ENCODE measurements around the gene TEKT4. TPM values are rescaled to one million over a fixed set of nuclear protein-coding genes. Genes with fewer than 3 reads are reported as not detected.
"Not testable (repeated sequence)": the region's sequence is repeated elsewhere in the genome, so short reads cannot be mapped to it uniquely, and the experiment has no call there.

Gene TEKT4
- total and polyA plus RNA-seq, 2 of the 13 experiments (the other 11 are each of a cell fraction or from before 2014, with no cell fraction given): not detected

- no TSS peak for BruUV-seq (replicated peaks)
- ChIA-PET CTCF (ENCODE audit: low intra/inter-chr PET ratio, low total read pairs) (no interaction called here), POLR2A (no interaction called here)
- no peaks in the 10 kb centered on the region for H3K36me3 ChIP-seq (replicated peaks in 1 of 2; ENCODE audit: control insufficient read depth in 1 of 2, insufficient read depth in 2 of 2, low read length in 2 of 2)
- intact Hi-C loops (cut with micrococcal nuclease; ENCODE audit: unreplicated experiment) (no loop called here), in situ Hi-C loops (cut with HindIII; ENCODE audit: extremely low pct_ligation_motif_present, low pct_unique_long_range_greater_than_20kb) (no loop called here)
- no peak overlapping the region for H3K9ac ChIP-seq (ENCODE audit: insufficient read depth, low read depth, low read length)
- H3K4me2 ChIP-seq (ENCODE audit: low read depth, low read length): no peak overlapping the region; the same call in 1 of the 2 replicates
- WGBS (ENCODE audit: low lambda C conversion rate): 4% methylated on average over 11 of the region's 60 CpGs
- H3K27me3 ChIP-seq (ENCODE audit: control insufficient read depth in 1 of 2, insufficient read depth in 2 of 2, low read length in 2 of 2): peaks cover 11 to 25% of the 10 kb centered on the region in 2 experiments; a peak in 4 of 5 replicates
- FAIRE-seq: no peak
- H2AFZ ChIP-seq (ENCODE audit: low read length): no peak overlapping the region
- H4K20me1 ChIP-seq (ENCODE audit: insufficient read depth, low read length): no peaks in the 10 kb centered on the region
- H3K4me1 ChIP-seq (ENCODE audit: insufficient read depth, low read length): no peaks in the 10 kb centered on the region
- no peak for DNase-seq (ENCODE audit: low spot score)
- no peaks in the 10 kb centered on the region for H3K9me3 ChIP-seq (ENCODE audit: low read length)
- no peak overlapping the region for H3K27ac ChIP-seq (ENCODE audit: extremely low read length, insufficient read depth, low read length)
- no peak for TF ChIP-seq SIN3B (IDR thresholded peaks at IDR 0.05; ENCODE audit: low read length)
- no peak for TF ChIP-seq TIGD3 (CRISPR knock-in tag; IDR thresholded peaks at IDR 0.05; ENCODE audit: borderline replicate concordance)
- no peak for TF ChIP-seq WIZ (CRISPR knock-in tag; IDR thresholded peaks at IDR 0.05)
- peak; percentile 16 for TF ChIP-seq HNRNPLL (IDR thresholded peaks at IDR 0.05; ENCODE audit: low read depth, low read length, poor library complexity, severe bottlenecking)
- no peak for TF ChIP-seq AKNA (CRISPR knock-in tag; IDR thresholded peaks at IDR 0.05; ENCODE audit: borderline replicate concordance)
- no peak for TF ChIP-seq ZSCAN12 (CRISPR knock-in tag; IDR thresholded peaks at IDR 0.05)
- no peak for TF ChIP-seq RBM39 (IDR thresholded peaks at IDR 0.05; ENCODE audit: low read depth, low read length, poor library complexity, severe bottlenecking)
- ATAC-seq: no peak
- H3K79me2 ChIP-seq (ENCODE audit: insufficient read depth, low read length): no peaks in the 10 kb centered on the region
- H3K4me3 ChIP-seq (replicated peaks in 1 of 3; ENCODE audit: insufficient read depth in 1 of 3, low read depth in 2 of 3, low read length in 3 of 3): no peak overlapping the region
Observed at GRCh38 chr2:94861308-94862152, 9.7 kb upstream of the TEKT4 start.

- 29% methylated on average over 17 of the region's 17 CpGs for WGBS (ENCODE audit: low lambda C conversion rate)
- H3K36me3 ChIP-seq (replicated peaks in 1 of 2; ENCODE audit: control insufficient read depth in 1 of 2, insufficient read depth in 2 of 2, low read length in 2 of 2); FAIRE-seq; H3K79me2 ChIP-seq (ENCODE audit: insufficient read depth, low read length); H3K4me3 ChIP-seq (replicated peaks in 1 of 3; ENCODE audit: insufficient read depth in 1 of 3, low read depth in 2 of 3, low read length in 3 of 3); BruUV-seq (replicated peaks); H3K9ac ChIP-seq (ENCODE audit: insufficient read depth, low read depth, low read length); H3K4me1 ChIP-seq (ENCODE audit: insufficient read depth, low read length); in situ Hi-C loops (cut with HindIII; ENCODE audit: extremely low pct_ligation_motif_present, low pct_unique_long_range_greater_than_20kb); H2AFZ ChIP-seq (ENCODE audit: low read length); intact Hi-C loops (cut with micrococcal nuclease; ENCODE audit: unreplicated experiment); CTCF ChIA-PET (ENCODE audit: low intra/inter-chr PET ratio, low total read pairs); H3K9me3 ChIP-seq (ENCODE audit: low read length); ATAC-seq; H3K27ac ChIP-seq (ENCODE audit: extremely low read length, insufficient read depth, low read length); DNase-seq (ENCODE audit: low spot score); H3K4me2 ChIP-seq (ENCODE audit: low read depth, low read length); H4K20me1 ChIP-seq (ENCODE audit: insufficient read depth, low read length); POLR2A ChIA-PET: not testable (repeated sequence)
- H3K27me3 ChIP-seq (ENCODE audit: control insufficient read depth in 1 of 2, insufficient read depth in 2 of 2, low read length in 2 of 2): peaks cover 11 to 25% of the 10 kb centered on the region in 2 experiments; a peak in 4 of 5 replicates
Observed at GRCh38 chr2:94862903-94863302, 8.3 kb upstream of the TEKT4 start.

Data from HepG2 (cell line).